Measurements from ENCODE around the gene BSND.
"Not testable (repeated sequence)": the region's sequence is repeated elsewhere in the genome, so short reads cannot be mapped to it uniquely, and the experiment has no call there.

The BSND gene

DNA sequence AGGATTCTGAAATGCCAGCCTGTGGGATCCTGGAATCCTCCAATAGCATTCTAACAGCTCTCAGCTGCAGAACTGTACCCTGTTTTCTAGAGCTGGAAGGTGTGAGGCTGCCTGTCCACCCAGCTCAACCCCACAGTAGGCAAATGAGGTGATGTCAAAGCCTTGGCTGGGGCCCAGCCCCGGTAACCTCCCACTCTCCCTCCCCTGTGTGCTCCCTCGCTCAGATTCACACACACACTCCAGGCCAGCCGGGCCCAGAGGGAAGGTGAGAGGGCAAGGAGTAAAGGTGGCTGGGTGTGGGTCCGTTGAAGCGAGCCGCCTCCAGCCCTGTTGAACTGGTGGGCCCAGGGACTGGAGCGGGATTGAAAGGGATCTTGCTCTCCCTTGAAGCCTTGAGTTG, at the start of gene BSND:
BSND (plus strand) TSS at position 257 of the 400 bp plus-strand sequence. CDS start 254 bp downstream, outside the sequence.
- no peak for DNase-seq (ENCODE audit: low read depth in 2 of 2)

DNA sequence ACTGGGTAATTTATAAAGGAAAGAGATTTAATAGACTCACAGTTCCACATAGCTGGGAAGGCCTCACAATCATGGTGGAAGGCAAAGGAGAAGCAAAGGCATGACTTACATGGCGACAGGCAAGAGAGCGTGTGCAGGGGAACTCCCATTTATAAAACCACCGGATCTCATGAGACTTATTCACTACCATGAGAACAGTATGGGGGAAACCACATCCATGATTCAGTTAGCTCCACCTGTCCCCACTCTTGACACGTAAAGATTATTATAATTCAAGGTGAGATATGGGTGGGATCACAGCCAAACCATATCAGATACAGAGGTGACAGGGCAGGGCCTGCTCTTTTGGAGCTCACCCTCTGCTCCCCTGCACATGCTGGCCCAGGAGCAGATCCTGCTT, 49.7 kb upstream of the BSND start:
- DNase-seq (ENCODE audit: low read depth in 2 of 2): no peak

DNA sequence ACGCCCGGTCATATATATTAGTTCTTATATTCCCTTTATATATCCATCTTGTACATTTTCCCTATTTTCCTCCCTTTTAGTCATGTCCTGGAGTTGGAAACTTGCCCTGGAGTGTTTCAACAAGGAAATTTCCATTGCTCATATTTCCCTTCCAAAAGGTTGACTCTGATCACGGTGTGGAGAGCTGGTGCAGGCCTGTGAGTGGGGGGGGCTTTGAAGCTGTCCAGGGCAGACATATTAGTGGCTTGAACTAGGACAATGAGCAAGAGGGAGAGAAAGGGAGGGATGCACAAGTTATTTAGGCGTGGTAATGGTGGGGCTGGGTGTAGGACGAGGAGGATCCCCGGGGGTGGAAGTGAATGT, 48.7 kb upstream of the BSND start:
- DNase-seq (ENCODE audit: low read depth in 2 of 2): no peak

DNA sequence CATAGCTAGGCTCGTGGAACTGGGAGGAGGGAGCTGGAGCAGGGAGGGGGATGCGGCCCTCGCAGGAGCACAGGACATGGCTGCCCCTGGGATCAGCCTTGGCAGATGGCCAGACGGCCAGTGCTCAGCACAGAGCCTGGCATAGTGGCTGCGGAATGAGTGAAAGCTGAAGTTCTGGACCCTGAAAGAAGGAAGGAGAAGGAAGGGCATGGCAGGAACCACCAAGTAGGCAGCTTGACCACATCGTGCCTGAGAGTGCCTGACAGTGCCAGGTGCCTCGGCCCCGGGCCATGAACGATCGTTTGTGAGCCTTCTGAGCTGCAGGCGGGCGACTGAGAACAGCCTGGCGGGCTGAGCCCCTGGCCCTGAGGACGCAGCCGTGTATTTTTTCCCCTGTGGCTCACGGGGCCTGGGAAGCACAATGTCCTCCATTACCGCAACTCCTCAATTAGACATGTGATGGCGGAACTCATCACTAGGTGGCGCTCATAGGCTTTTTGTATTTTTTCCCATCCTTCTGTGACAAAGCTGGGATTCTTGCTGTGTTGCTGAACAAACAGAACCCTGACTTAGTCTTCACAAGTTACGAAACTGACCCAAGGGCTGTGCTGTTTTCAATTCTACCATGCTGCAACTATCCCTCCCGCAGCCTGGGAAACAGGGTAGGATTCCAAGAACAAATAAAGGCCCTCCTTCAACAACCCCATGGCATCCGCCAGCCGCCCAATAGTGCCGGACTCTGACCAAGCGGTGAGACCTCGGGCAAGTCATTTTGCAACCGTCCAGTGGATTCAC, 48.2 kb upstream of the BSND start:
- DNase-seq (ENCODE audit: low read depth in 2 of 2): peak; percentile 17 to 55

DNA sequence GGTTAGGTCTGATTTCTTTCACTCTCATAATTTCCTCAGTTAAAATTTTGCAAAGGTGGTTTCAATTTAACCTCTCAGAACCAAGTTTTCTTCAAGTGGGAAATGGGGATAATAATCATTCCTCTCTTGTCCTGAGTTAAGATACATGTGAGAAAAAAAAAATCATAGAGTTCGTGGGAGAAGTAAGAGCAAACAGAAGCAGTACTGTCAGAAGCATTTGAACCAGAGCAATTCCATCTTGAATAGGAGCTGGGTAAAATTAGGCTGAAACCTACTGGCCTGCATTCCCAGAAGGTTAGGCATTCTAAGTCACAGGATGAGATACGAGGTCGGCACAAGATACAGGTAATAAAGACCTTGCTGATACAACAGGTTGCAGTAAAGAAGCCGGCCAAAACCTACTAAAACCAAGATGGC, 46.9 kb upstream of the BSND start:
- DNase-seq (ENCODE audit: low read depth in 2 of 2): no peak

DNA sequence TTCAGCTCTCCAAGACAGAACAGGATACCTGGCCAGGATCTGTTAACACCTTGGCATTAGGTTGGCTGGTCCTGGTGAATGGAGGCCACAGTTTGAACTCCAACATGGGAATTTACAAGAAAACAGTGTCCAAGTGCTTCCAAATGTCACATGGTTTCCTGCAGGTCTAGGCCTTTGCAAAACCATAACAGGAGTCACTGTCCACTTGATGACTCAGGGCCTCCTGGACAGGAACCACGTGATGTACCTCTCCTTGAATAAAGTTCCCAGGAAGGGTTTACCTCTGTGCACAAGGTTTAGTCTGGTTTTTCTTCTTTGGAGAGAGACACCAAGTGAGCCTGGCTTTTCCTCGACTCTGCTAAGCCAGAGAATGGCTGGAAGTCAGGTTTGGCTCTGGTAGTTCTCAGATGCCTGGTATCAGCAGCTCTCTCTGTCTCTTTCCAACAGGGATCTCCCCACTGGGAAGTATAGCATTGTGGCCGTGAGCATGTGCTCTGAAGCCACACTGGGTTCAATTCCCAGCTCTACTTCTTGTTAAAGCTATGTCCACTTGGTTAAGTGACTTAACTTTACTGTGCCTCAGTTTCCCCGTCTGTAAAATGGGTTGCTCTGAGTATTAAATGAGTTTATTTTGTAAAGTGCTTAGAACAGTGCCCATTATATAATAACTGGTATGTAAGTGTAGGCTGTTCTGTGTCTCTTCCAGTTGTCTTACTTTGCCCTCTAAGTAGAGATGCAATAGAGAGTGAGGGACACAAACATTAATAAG, 45.6 kb upstream of the BSND start:
- no peak for DNase-seq (ENCODE audit: low read depth in 2 of 2)

DNA sequence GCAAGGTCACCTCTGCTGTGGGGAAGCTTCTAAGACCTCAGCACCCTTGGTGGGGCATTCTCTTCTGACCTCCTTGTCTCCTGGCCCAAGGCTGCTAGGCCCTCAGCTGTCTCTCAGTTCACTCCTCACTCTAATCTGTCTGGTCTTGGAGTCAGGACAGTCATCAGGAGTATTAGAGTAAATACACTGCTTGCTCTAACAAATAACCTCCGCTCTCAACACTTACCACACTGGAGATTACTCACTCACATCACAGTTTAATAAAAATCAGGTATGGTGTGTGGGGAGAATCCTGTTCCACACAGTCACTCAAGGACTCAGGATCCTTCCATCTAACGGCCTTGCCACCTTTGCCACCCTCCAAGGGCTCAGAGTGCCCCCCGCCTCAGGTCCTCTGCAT, 44.9 kb upstream of the BSND start:
- no peak for DNase-seq (ENCODE audit: low read depth in 2 of 2)

DNA sequence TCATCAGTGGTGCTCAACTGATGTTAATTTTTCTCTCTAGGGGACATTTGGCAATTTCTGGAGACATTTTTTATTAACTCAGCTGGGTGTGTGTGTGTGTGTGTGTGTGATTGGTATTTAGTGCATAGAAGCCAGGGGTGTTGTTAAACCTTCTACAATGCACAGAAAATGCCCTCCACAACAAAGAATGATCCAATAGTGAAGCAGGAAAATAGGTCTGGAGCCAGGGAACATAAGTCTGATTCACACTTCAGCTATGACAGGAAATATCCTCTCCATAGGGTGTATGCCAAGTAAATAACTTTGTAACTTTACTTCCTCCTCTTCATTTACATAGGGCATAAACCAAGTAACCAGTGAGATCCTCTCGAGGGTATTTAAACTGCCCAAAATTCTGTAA, 43.4 kb upstream of the BSND start:
- no peak for DNase-seq (ENCODE audit: low read depth in 2 of 2)

DNA sequence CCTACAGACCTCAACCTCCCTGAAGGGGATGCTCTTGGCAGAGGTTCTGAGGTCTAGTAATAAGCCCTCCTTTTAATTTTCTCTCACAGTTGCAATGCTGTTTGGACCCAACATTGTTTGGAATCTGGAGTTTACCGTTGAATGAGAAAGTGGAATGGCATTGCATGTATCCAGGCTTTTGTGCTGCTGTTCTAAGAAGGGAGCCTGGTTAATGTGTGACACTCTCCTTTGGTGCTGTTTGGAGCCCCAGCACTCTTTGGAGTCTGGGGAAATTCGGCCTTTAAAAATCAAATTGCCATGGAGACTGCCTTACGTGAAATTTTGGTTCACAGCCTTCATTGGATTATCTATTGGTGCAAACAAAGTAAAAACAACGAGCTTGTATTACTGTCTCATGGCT, 42.0 kb upstream of the BSND start:
- no peak for DNase-seq (ENCODE audit: low read depth in 2 of 2)

DNA sequence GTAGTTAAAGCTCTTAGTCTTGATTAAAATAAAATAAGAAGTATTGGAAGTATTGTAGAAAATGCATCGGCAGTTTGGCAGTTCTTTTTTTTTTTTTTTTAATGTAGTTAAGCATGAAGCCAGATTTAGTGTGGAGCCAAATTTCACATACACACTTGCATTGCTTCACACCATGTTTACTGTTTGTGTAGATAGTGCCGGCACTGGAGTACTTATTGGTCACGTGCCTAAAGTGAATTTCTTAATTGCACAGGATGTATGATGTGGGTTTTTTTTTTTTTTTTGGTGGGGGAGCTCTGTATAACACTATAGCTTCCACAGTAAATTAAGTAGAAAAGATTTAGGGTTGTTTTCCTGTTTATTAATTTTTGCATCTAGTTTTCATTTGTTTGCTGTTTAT, 39.5 kb upstream of the BSND start:
- DNase-seq (ENCODE audit: low read depth in 2 of 2): no peak

DNA sequence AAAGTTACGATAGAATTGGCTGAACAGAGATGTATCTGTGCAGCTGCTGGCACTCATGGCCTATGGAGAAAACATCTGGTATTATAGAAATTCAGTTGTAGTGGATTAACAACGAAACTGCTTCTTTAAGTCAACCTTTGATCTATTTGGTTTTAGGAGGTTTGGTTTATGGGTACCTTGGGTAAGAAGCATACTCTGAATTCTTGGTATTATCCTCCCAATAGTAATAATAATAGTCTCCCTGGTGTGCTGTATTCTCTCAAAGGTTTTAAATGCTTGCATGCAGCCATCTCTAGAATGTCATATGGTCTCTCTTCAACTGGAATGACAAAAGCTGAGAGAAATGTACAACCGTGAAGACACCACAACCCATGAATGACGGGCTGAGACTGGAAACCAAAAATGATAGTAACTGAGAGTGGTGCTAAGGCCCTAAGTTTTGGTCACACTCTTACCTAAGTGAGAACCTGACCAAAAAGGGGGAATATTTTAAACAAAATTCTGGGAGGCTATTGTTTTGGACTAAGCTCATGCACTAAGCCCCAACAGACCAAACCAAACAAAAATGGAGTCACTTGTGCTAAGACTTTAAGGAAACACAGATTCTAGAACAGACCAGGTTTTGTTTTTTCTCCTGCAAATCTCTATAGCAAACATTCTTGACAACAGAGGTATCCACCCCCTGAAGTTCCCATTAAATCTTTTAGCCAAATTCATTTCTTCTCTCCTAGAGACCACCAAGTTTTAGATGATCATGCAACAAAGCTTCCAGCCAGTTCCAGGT, 35.9 kb upstream of the BSND start:
- DNase-seq (ENCODE audit: low read depth in 2 of 2): no peak

DNA sequence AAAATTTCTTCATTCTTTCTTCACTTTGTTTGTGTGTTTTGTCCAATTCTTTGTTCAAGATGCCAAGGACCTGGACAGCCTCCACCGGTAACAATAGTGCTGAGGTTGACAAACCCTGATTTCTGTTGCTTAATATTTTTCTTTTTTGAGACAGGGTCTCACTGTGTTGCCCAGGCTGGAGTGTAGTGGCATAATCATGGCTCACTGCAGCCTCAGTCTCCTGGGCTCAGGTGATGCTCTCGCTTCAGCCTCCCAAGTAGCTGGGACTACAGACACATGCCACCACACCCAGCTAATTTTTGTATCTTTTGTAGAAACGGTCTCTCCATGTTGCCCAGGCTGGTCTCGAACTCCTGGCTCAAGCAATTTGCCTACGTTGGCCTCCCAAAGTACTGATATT, 34.9 kb upstream of the BSND start:
- DNase-seq (ENCODE audit: low read depth in 2 of 2): not testable (repeated sequence)

DNA sequence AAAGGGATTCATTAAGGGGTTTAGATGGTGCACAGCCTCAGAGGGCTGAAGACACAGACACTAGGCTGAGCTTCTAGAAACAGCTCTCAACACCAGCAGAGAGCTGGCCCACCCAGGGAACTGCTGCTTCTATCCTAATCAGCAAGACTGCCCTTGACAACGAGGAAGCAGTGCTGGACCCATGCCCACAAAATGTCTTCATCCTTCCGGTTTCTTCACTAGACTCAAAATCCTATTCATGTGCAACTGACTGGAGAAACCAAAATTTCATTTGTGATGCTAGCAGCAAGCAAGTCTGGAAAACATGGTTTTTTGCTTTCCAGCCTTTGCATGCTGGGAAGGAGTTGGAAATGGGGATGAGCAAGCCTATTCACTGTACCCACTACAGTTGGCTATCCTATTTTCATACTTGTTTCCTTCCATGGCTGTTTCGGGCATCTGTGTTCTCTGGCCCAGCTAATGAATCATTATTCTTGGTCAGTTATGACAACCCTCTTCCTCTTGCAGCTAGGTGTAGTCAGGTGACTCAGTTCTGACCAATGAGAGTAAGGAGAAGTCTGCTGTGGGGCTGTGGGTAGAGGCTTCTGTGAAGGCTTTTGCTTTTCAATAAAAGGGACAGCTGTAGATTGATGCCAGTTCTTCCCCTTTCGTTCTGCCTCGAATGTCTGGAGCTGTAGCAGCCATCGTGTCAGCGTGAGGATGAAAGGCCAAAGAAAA, 33.0 kb upstream of the BSND start:
- DNase-seq (ENCODE audit: low read depth in 2 of 2): no peak

DNA sequence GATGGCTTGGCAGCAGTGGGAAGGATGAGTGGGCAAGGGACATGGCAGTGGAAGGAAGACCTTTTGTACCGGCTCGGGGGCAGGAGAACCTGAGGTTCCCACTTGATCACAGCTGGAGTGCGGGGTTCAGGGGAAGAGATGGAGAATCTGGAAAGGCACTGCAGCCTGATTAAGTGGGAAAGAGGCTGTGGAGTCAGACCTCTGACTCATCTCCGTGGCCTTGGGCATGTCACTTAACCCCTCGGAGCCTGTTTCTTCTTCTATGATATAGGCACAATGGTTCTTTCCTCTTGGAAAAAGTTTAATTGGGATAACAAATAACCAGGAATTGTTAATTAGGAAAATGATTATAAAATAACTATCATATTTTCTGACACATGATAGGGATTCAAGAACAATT, 31.4 kb upstream of the BSND start:
- no peak for DNase-seq (ENCODE audit: low read depth in 2 of 2)

DNA sequence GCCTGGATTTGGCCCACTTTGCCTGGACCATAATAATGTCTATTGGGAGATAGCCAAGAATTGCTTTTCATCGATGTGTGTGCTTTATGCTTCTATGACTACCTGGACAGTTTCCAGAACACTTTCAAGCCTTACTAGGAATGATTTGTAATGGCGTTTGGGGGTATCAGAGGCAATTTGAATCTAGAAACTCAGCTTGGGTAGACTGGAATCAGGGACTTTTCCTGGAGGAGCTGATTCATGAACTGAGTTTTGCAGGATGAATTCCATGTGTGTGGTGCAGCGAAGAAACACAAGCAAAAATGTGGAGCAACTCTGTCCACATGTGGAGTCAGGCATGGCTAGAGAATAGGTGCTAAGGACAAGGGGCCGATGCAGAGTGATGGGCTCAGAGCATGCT, 30.2 kb upstream of the BSND start:
- DNase-seq (ENCODE audit: low read depth in 2 of 2): no peak

DNA sequence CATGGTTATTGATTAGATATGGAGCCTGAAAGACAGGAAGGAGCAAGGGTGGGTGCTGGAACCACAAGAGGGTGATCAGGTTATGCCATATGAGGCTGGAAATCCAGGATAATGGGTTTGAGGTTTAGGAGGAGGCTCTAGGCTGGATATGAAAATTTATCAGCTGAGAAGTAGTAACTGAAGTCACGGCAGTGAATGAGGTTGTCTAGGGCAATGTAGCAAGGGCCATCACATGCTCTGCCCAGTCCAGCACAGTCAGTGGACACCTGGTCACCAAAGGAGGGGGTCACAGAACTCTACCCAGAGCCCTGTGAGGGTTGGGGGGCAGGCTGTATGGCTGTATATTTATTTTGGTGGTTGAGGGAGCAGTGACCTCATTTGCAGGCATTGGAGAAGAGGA, 28.9 kb upstream of the BSND start:
- no peak for DNase-seq (ENCODE audit: low read depth in 2 of 2)

DNA sequence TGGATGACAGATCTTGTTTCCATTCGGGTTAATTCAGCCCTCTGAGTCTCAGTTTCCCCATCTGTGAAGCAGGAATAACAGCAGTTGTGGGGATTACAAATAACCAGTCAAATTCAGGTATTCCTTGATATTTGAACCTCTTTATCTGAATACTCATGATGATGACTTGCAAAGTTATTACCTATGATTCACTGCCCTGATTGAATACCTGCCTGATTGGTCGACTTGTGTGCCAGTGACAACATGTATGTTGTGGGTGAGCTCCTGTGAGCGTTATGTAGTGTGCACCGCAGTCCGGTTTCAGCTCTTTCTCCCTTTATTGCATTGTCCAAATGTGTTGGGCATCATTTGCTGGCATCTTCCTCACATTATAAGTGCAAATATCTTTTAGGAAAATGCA, 27.8 kb upstream of the BSND start:
- no peak for DNase-seq (ENCODE audit: low read depth in 2 of 2)

DNA sequence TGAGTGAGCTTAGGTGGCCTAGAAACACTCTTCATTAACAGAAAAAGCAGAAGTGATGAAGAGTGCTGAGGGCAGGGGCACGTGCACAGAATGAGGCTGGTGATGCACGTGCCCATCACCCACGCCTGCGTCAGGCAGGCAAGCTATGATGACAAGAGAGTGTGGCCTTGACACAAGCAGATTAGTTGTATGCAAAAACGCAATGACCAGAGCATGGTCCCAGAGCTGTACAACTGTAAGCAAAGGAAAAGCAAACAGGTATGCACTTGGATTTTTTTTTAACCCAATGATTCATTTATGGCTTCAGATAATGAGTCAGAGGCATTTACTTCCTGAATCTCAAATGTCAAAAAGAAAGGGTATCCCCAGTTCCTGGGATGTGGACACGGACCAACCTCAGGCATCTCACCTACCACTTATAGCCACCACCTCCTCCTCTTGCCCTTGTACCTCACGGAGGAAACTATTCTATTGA, 27.4 kb upstream of the BSND start:
- DNase-seq (ENCODE audit: low read depth in 2 of 2): no peak

DNA sequence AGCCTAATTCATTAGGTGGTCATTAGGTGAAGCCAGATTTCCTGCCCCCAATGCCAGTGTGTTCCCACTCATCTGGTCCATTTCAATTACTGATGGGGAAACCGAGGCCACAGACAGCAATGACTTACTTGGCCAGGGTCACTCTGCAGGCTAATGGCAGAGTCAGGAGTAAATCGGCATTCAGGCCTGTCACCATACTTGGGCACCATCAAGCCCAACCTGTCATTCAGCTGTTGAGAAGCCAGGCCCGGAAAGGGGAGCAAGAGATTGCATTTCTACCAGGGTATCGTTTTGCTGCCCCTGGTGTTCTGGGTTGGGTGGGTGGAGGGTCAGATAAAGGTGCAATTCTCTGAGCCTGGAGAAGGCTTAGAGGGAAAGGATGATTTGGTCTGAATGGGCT, 26.3 kb upstream of the BSND start:
- DNase-seq (ENCODE audit: low read depth in 2 of 2): no peak

DNA sequence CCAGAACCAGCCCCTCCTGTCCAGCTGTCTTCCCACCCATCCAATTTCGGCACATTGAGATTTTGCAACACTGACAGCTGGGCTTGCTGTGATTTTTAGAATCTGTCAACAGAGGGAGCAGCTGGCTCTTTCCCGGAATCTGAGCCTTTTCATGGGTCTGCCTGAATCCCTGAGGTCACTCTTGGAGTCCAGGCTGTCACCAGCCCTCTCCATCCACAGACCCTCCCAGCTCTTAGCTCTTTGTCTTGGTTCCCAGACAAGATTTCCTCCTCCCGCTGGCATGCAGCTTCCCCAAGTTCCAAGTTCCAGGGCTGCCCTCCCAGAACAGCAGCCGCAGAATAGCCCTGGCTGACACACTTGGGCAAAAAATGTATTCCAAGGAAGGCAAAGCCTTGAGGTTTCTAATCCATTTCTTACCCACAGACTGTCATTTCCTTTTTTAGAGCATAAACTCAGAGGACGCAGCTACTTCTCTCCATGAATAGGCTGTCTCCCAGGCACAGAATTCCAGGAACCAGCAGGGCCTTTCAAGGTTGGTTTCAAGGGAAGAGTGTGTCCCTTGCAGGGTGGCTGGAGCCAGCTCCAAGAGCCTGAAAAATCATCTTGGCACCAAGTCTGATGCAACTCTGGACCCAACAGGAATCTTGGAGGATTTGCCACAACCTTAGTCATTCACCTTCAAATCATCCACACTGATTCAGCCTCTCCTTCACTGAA, 25.4 kb upstream of the BSND start:
- no peak for DNase-seq (ENCODE audit: low read depth in 2 of 2)

Measured in stimulated activated CD4-positive, alpha-beta T cell treated with anti-CD3 and anti-CD28 coated beads, Interleukin-12 subunit alpha, Interleukin-12 subunit beta, amount 100 ng/mL, for 24 hours (primary cell).